HepG2 (cell line): Measurements from ENCODE around the gene ZBTB34. TPM values are rescaled to one million over a fixed set of nuclear protein-coding genes. Genes with fewer than 3 reads are reported as not detected.
A peak's percentile ranks its signal among the peaks of the same experiment; 100 is the strongest.

Experiments used
- ATM ChIP-seq: fragments of 450-650 bp; IDR thresholded peaks from 2 replicates; pipeline ENCODE4 v1.7.1; 2017; ENCODE audit warnings: mild to moderate bottlenecking, borderline replicate concordance
- BCL6 ChIP-seq: IDR thresholded peaks from 2 replicates; pipeline ENCODE4 v1.6.1; 2016; ENCODE audit warnings: missing genetic modification reagents, missing compliant biosample characterization
- GPN1 ChIP-seq: sonication (generic); formaldehyde crosslinking; IDR thresholded peaks from 2 replicates; pipeline ENCODE4 v1.5.1; 2020; ENCODE audit warnings: missing genetic modification reagents, borderline replicate concordance
- NFE2 ChIP-seq: sonication (generic); formaldehyde crosslinking; IDR thresholded peaks from 2 replicates; pipeline ENCODE4 v1.4.0; 2020; ENCODE audit warnings: missing genetic modification reagents
- PRMT3 ChIP-seq: sonication (generic); formaldehyde crosslinking; IDR thresholded peaks from 2 replicates; pipeline ENCODE4 v1.8.1; 2022; ENCODE audit warnings: low read depth, mild to moderate bottlenecking, moderate library complexity, missing genetic modification reagents, borderline replicate concordance
- TEAD3 ChIP-seq: optimal IDR thresholded peaks from 2 replicates; pipeline ENCODE3; 2016; ENCODE audit warnings: borderline replicate concordance
- TGIF2 ChIP-seq: IDR thresholded peaks from 2 replicates; pipeline ENCODE4 v1.6.1; 2016; ENCODE audit warnings: control low read depth, missing compliant biosample characterization
- ZFP36L1 ChIP-seq: sonication (generic); formaldehyde crosslinking; IDR thresholded peaks from 2 replicates; pipeline ENCODE4 v1.8.0; 2022; ENCODE audit warnings: mild to moderate bottlenecking, missing genetic modification reagents, moderate library complexity
- ZNF281 ChIP-seq: sonication (generic); formaldehyde crosslinking; IDR thresholded peaks from 2 replicates; pipeline ENCODE4 v1.4.0; 2020; ENCODE audit warnings: missing genetic modification reagents, borderline replicate concordance
- ZNF503 ChIP-seq: sonication (generic); formaldehyde crosslinking; IDR thresholded peaks from 2 replicates; pipeline ENCODE4 v1.4.0; 2020; ENCODE audit warnings: missing genetic modification reagents
- ZNF547 ChIP-seq: sonication (generic); formaldehyde crosslinking; IDR thresholded peaks from 2 replicates; pipeline ENCODE4 v1.5.1; 2020; ENCODE audit warnings: mild to moderate bottlenecking, missing genetic modification reagents
- ZNF616 ChIP-seq: sonication (generic); formaldehyde crosslinking; IDR thresholded peaks from 2 replicates; pipeline ENCODE4 v1.5.0; 2020; ENCODE audit warnings: low read depth, mild to moderate bottlenecking, missing genetic modification reagents
- ZNF782 ChIP-seq: sonication (generic); formaldehyde crosslinking; IDR thresholded peaks from 2 replicates; pipeline ENCODE4 v1.4.0; 2020; ENCODE audit warnings: missing genetic modification reagents, mild to moderate bottlenecking, borderline replicate concordance
- ZNF800 ChIP-seq: sonication (generic); formaldehyde crosslinking; IDR thresholded peaks from 2 replicates; pipeline ENCODE4 v1.4.0; 2020; ENCODE audit warnings: missing genetic modification reagents
- polyA plus RNA-seq, 8 experiments: library from polyadenylated mRNA; depleted of rRNA in 3 of 8; stranded (reverse) in 7 of 8; unstranded in 1 of 8; fragments of >200 nt; fragmentation: Illumina TruSeq in 4 of 8; extraction: Trizol in 4 of 8; gene quantifications; 2 replicates each; pipeline versions ENCODE4 v1.2.1 to v1.2.3, GENCODE V29; 2011 to 2016; ENCODE audit warnings: low read depth in 4 of 8, missing spikeins in 1 of 8, mixed read lengths in 1 of 8; ENCODE audit not compliant: insufficient read depth in 1 of 8
- total RNA-seq, 5 experiments: library from RNA; depleted of rRNA; stranded (reverse); fragments of >200 nt; fragmentation: Illumina TruSeq; extraction: Trizol; gene quantifications; 2 replicates each; pipeline ENCODE4 v1.2.3, GENCODE V29; 2016; ENCODE audit warnings: low read depth in 1 of 5
- TF ChIP-seq, protein P1 (sequence below): IDR thresholded peaks from 2 replicates; pipeline ENCODE4 v1.6.1; 2016; ENCODE audit warnings: mild to moderate bottlenecking, missing biosample characterization, missing genetic modification reagents
- TF ChIP-seq, protein P2 (sequence below): sonication (generic); formaldehyde crosslinking; IDR thresholded peaks from 2 replicates; pipeline ENCODE4 v1.5.0; 2020; ENCODE audit warnings: missing genetic modification reagents
- TF ChIP-seq, protein P3 (sequence below): sonication (generic); formaldehyde crosslinking; IDR thresholded peaks from 2 replicates; pipeline ENCODE4 v1.5.1; 2020; ENCODE audit warnings: missing genetic modification reagents, mild to moderate bottlenecking, borderline replicate concordance

Gene ZBTB34
- total and polyA plus RNA-seq, 2 of the 13 experiments (the other 11 are each of a cell fraction or from before 2014, with no cell fraction given) = 5.9 to 8.7 TPM

- no peak for TF ChIP-seq ZNF503 (CRISPR knock-in tag)
- no peak for TF ChIP-seq ZFP36L1
- peak; percentile 32 for TF ChIP-seq TEAD3 (CRISPR knock-in tag)
- no peak for TF ChIP-seq PRMT3 (CRISPR knock-in tag)
- TF ChIP-seq NFE2 (CRISPR knock-in tag) = no peak
- TF ChIP-seq ZNF616 (CRISPR knock-in tag) = no peak
- no peak for TF ChIP-seq ZNF281 (CRISPR knock-in tag)
- TF ChIP-seq, protein P1, sequence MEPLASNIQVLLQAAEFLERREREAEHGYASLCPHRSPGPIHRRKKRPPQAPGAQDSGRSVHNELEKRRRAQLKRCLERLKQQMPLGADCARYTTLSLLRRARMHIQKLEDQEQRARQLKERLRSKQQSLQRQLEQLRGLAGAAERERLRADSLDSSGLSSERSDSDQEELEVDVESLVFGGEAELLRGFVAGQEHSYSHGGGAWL (CRISPR knock-in tag) = no peak
- no peak for TF ChIP-seq ZNF782 (CRISPR knock-in tag)
- TF ChIP-seq BCL6 (CRISPR knock-in tag) = no peak
- TF ChIP-seq, protein P2, sequence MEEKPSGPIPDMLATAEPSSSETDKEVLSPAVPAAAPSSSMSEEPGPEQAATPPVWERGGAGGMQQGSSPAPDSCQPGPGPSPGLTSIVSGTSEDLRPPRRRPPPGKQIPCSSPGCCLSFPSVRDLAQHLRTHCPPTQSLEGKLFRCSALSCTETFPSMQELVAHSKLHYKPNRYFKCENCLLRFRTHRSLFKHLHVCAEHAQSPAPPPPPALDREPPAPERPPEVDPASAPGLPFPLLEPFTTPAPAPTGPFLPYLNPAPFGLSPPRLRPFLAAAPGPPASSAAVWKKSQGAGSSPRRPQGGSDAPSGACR (CRISPR knock-in tag) = no peak
- 0 out of 2 replicates have a peak, but pooled peaks have one; percentile 46 for TF ChIP-seq ZNF800 (CRISPR knock-in tag)
- TF ChIP-seq GPN1 (CRISPR knock-in tag) = no peak
- no peak for TF ChIP-seq ATM
- TF ChIP-seq, protein P3, sequence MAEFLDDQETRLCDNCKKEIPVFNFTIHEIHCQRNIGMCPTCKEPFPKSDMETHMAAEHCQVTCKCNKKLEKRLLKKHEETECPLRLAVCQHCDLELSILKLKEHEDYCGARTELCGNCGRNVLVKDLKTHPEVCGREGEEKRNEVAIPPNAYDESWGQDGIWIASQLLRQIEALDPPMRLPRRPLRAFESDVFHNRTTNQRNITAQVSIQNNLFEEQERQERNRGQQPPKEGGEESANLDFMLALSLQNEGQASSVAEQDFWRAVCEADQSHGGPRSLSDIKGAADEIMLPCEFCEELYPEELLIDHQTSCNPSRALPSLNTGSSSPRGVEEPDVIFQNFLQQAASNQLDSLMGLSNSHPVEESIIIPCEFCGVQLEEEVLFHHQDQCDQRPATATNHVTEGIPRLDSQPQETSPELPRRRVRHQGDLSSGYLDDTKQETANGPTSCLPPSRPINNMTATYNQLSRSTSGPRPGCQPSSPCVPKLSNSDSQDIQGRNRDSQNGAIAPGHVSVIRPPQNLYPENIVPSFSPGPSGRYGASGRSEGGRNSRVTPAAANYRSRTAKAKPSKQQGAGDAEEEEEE (CRISPR knock-in tag) = no peak
- TF ChIP-seq ZNF547 (CRISPR knock-in tag) = 0 out of 2 replicates have a peak, but pooled peaks have one; percentile 50
- TF ChIP-seq TGIF2 = no peak
Measured at GRCh38 chr9:126914458-126915280, 54.2 kb downstream of the ZBTB34 start, which contains the start of gene RALGPS1 (continued).
